Stimulated activated CD8-positive, alpha-beta memory T cell treated with anti-CD3 and anti-CD28 coated beads, Interleukin-4, amount 100 ng/mL, for 4 hours (primary cell): ENCODE measurements around the gene SPC24.
"Not testable (repeated sequence)": the region's sequence is repeated elsewhere in the genome, so short reads cannot be mapped to it uniquely, and the experiment has no call there.

Experiments used
- DNase-seq, 2 donors: peaks; one replicate each; pipeline ENCODE4 v3.0.0-alpha.2; 2020; ENCODE audit warnings: low read depth in 2 of 2, low spot score in 1 of 2

SPC24 gene

GRCh38 chr19:11166281-11167142, 10.9 kb upstream of the SPC24 start:
- no peak for DNase-seq

- no peak for DNase-seq
These were observed 10.0 kb upstream of the SPC24 start for GRCh38 chr19:11165486-11166030.

GRCh38 chr19:11164879-11165406, 9.4 kb upstream of the SPC24 start:
- no peak for DNase-seq

GRCh38 chr19:11164296-11164695, 8.7 kb upstream of the SPC24 start:
- DNase-seq, result no peak

- DNase-seq, result not testable (repeated sequence)
These were observed 4.8 kb upstream of the SPC24 start for GRCh38 chr19:11160440-11160768.

- no peak for DNase-seq
These were observed 4.2 kb upstream of the SPC24 start for GRCh38 chr19:11159598-11160439.

- DNase-seq, result no peak
These were observed 917 bp downstream of the SPC24 start for GRCh38 chr19:11154683-11155047.

- no peak for DNase-seq
These were observed 3.1 kb downstream of the SPC24 start for GRCh38 chr19:11152318-11153062.

- DNase-seq, result no peak
These were observed 4.4 kb downstream of the SPC24 start for GRCh38 chr19:11151181-11151580.

- DNase-seq, result no peak
These were observed 7.6 kb downstream of the SPC24 start for GRCh38 chr19:11148001-11148400.

- DNase-seq, result no peak
These were observed 10.1 kb downstream of the SPC24 start for GRCh38 chr19:11145536-11145924.

- DNase-seq, result no peak
These were observed 12.9 kb downstream of the SPC24 start for GRCh38 chr19:11142528-11143171.

- no peak for DNase-seq
These were observed 13.6 kb downstream of the SPC24 start for GRCh38 chr19:11141937-11142527.

- DNase-seq, result no peak
These were observed 14.7 kb downstream of the SPC24 start for GRCh38 chr19:11140896-11141295.

- not testable (repeated sequence) for DNase-seq
These were observed 15.5 kb downstream of the SPC24 start for GRCh38 chr19:11140023-11140538.

- no peak for DNase-seq
These were observed 16.8 kb downstream of the SPC24 start for GRCh38 chr19:11138601-11139300.

- peak in 1 of 2 donors; percentile 6 for DNase-seq
These were observed 17.8 kb downstream of the SPC24 start for GRCh38 chr19:11137542-11138384.

GRCh38 chr19:11136400-11137101, 19.0 kb downstream of the SPC24 start:
- no peak for DNase-seq
